Transverse colon (tissue), 4 donors: ENCODE data around the gene LSM3. TPM values are rescaled to one million over a fixed set of nuclear protein-coding genes. Genes with fewer than 3 reads are reported as not detected.

Source experiments
- DNase-seq: peaks from one replicate; pipeline ENCODE4 v3.0.0-alpha.2; 2019
- H3K27ac ChIP-seq, 4 donors: fragments of 200-600 bp; sonication (generic); 2 replicates each; pipeline ENCODE4 v1.5.1; 2016 to 2018; ENCODE audit warnings: inconsistent platforms in 4 of 4
- H3K27me3 ChIP-seq: fragments of 200-600 bp; sonication (generic); 2 replicates; pipeline ENCODE4 v1.5.1; 2017; ENCODE audit warnings: inconsistent platforms
- H3K36me3 ChIP-seq, 4 donors: fragments of 200-600 bp; sonication (generic); 2 replicates each; pipeline ENCODE4 v1.5.1; 2017 to 2019; ENCODE audit warnings: inconsistent platforms in 4 of 4
- H3K4me1 ChIP-seq, 4 donors: fragments of 200-600 bp; sonication (generic); 2 replicates each; pipeline ENCODE4 v1.5.1; 2017 to 2020; ENCODE audit warnings: inconsistent platforms in 4 of 4
- H3K4me3 ChIP-seq, 4 donors: fragments of 200-600 bp; sonication (generic); 1 replicate in 1 of 4; 2 replicates in 3 of 4; pipeline versions ENCODE4 v1.5.1 to v1.6.1; 2017 to 2019; ENCODE audit warnings: inconsistent platforms in 4 of 4
- H3K9me3 ChIP-seq, 2 donors: fragments of 200-600 bp; sonication (generic); 2 replicates each; pipeline ENCODE4 v1.5.1; 2017 to 2019; ENCODE audit warnings: inconsistent platforms in 2 of 2
- CTCF ChIP-seq, 5 experiments: fragments of 200-600 bp in 3 of 5; fragments of 450-650 bp in 2 of 5; sonication (generic) in 3 of 5; IDR thresholded peaks; 1 replicate in 2 of 5; 2 replicates in 3 of 5; pipeline ENCODE4 v1.5.1; 2016 to 2017; ENCODE audit warnings: antibody characterized with exemption in 5 of 5, inconsistent platforms in 3 of 5, mild to moderate bottlenecking in 2 of 5, moderate library complexity in 1 of 5
- EP300 ChIP-seq: sonication (generic); formaldehyde crosslinking; IDR thresholded peaks from one replicate; pipeline ENCODE4 v1.6.1; 2017; ENCODE audit warnings: antibody characterized with exemption, low read depth
- POLR2A ChIP-seq: fragments of 450-650 bp; IDR thresholded peaks from one replicate; pipeline ENCODE4 v1.6.1; 2016; ENCODE audit warnings: antibody characterized with exemption, mild to moderate bottlenecking, moderate library complexity
- POLR2AphosphoS5 ChIP-seq, 3 donors: sonication (generic); formaldehyde crosslinking; IDR thresholded peaks; one replicate each; pipeline ENCODE4 v1.6.1; 2016; ENCODE audit warnings: antibody characterized with exemption in 3 of 3
- WGBS, 2 donors: methylation state at CpG; one replicate each; pipeline ENCODE4 v1.1.5; 2018; ENCODE audit warnings: low coverage in 1 of 2; 5-methylcytosine and 5-hydroxymethylcytosine counted together
- in situ Hi-C, 4 donors: fragments of 200-750 bp; cut with MboI; loops; one replicate each; pipeline versions ENCODE4 v1.15.0 to v1.15.1; 2017; ENCODE audit warnings: low sequenced_read_pairs in 3 of 4, low pct_ligation_motif_present in 1 of 4, low pct_unique_long_range_greater_than_20kb in 1 of 4
- intact Hi-C: fragments of 100-400 bp; cut with DNase I; formaldehyde crosslinking; loops from one replicate; pipeline ENCODE4 v1.15.1; 2023; ENCODE audit warnings: low total_unique reads
- total RNA-seq, 4 donors: library from RNA; depleted of rRNA; stranded (reverse); fragments of >200 nt; gene quantifications; one replicate each; pipeline ENCODE4 v1.1.0, GENCODE V29; 2016

LSM3 gene
- total RNA-seq, 4 donors from 2014 or later = 5.6 to 9.6 (median 8.0) TPM

DNA sequence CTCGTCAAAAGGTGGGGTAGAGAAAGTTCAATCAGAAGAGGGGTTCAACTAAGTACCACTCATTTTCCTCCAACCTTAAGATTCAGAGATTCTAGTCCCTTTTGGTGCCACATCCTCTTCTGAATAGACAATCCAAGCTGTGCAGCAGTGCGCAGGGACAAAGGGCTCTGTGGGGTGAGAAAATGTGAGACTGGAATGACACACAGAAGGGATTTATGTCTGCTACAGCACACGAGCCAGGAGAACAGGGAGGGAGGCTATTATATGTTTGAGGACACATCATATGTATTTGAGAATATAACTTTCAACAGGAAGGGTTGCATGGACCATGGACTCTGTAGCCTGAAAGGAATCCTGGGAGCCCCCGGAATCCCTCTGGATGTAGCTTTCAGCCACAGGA is 33.0 kb downstream of the LSM3 start:
- in situ Hi-C loops = no loop called here
- Histone ChIP-seq H3K4me3 (no peak overlapping the region), H3K4me1 (peaks cover 4 to 38% (median 15%) of the 10 kb centered on the region in 4 donors), H3K9me3 (no peaks in the 10 kb centered on the region), H3K27me3 (no peaks in the 10 kb centered on the region), H3K27ac (peak overlapping the region in 1 of 4 donors; percentile 12), H3K36me3 (no peaks in the 10 kb centered on the region)
- intact Hi-C loops = no loop called here
- WGBS, 2 donors = 65% methylated on average over 4 of the region's 4 CpGs; no CpG with 5 or more reads in 1 of the 2 donors
- DNase-seq = no peak
- no peak for TF ChIP-seq POLR2A
- no peak for TF ChIP-seq EP300
- TF ChIP-seq POLR2AphosphoS5 (IDR thresholded peaks at IDR 0.05) = no peak
- TF ChIP-seq CTCF (IDR thresholded peaks at IDR 0.05) = no peak

DNA sequence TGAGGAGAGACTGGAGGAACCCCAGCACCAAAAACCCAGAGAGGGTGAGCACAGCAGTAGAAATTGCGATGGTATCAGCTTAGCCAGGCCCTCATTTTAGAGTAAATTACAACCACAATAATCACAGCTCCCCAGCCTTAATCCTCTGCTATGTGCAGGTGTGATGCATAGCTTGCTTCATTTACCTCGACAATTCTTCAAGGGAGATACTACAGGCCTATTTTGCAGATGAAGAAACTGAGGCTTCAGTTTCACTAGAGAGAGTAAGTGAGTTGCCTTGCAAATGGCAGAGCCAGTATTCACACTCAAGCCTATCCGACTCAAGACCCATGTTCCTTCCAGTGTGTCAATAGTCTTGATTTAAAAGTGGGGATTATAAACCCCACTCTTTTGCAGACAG is 33.4 kb downstream of the LSM3 start:
- Histone ChIP-seq H3K27me3 (no peaks in the 10 kb centered on the region), H3K36me3 (no peaks in the 10 kb centered on the region), H3K4me1 (peaks cover 4 to 38% (median 15%) of the 10 kb centered on the region in 4 donors), H3K4me3 (no peak overlapping the region), H3K9me3 (no peaks in the 10 kb centered on the region), H3K27ac (no peak overlapping the region)
- TF ChIP-seq EP300 (no peak), CTCF (IDR thresholded peaks at IDR 0.05) (no peak), POLR2A (no peak), POLR2AphosphoS5 (IDR thresholded peaks at IDR 0.05) (no peak)
- in situ Hi-C loops = no loop called here
- no peak for DNase-seq
- intact Hi-C loops = no loop called here
- 88 to 100% methylated on average over 1 to 3 of the region's 3 CpGs for WGBS, 2 donors

- in situ Hi-C loops (no loop called here), intact Hi-C loops (no loop called here)
- WGBS, 2 donors = 85 to 93% methylated on average over 2 to 7 of the region's 7 CpGs
- H3K27ac ChIP-seq = no peak overlapping the region
- H3K4me1 ChIP-seq = peaks cover 4 to 36% (median 13%) of the 10 kb centered on the region in 4 donors
- no peaks in the 10 kb centered on the region for H3K27me3 ChIP-seq
- no peak for DNase-seq
- H3K9me3 ChIP-seq = no peaks in the 10 kb centered on the region
- H3K36me3 ChIP-seq = no peaks in the 10 kb centered on the region
- H3K4me3 ChIP-seq = no peak overlapping the region
- TF ChIP-seq CTCF (IDR thresholded peaks at IDR 0.05) (no peak), POLR2A (no peak), POLR2AphosphoS5 (IDR thresholded peaks at IDR 0.05) (no peak), EP300 (no peak)
Measured at GRCh38 chr3:14213066-14213774, 34.6 kb downstream of the LSM3 start.

DNA sequence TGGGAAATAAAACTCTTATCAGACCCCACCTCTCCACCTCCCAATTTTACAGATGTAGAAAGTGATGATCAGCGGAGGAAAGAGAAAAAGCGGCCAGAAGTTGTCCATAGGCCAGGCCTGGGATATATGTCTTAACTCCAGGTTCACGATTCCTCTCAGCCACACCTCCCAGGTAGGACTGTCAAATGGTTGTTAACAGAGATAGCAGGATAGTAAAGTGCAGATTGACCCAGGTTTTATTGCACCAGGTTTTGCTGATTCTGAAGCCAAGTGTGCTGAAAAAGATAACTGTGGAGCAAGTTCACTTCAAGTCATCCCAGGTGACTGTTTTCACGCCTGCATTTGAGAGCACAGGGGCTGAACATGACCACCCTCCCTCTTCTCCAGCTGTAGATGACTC is 36.1 kb downstream of the LSM3 start:
- 61 to 63% methylated on average over 4 of the region's 4 CpGs for WGBS, 2 donors
- Histone ChIP-seq H3K27me3 (no peaks in the 10 kb centered on the region), H3K4me3 (no peak overlapping the region), H3K27ac (peak overlapping the region in 1 of 4 donors; percentile 46), H3K36me3 (no peaks in the 10 kb centered on the region), H3K9me3 (no peaks in the 10 kb centered on the region), H3K4me1 (peaks cover 0 to 21% (median 9%) of the 10 kb centered on the region in 4 donors)
- in situ Hi-C loops = no loop called here
- peak; percentile 33 for DNase-seq
- TF ChIP-seq CTCF (IDR thresholded peaks at IDR 0.05) (no peak), POLR2AphosphoS5 (IDR thresholded peaks at IDR 0.05) (peak in 1 of 3 donors; percentile 18), EP300 (no peak), POLR2A (no peak)
- intact Hi-C loops = no loop called here
